ENCODE results near the gene NGFR. TPM values are rescaled to one million over a fixed set of nuclear protein-coding genes. Genes with fewer than 3 reads are reported as not detected.

NGFR gene
- total and polyA plus RNA-seq, 12 donors, result 1.8 to 22.9 (median 4.7) TPM

DNA sequence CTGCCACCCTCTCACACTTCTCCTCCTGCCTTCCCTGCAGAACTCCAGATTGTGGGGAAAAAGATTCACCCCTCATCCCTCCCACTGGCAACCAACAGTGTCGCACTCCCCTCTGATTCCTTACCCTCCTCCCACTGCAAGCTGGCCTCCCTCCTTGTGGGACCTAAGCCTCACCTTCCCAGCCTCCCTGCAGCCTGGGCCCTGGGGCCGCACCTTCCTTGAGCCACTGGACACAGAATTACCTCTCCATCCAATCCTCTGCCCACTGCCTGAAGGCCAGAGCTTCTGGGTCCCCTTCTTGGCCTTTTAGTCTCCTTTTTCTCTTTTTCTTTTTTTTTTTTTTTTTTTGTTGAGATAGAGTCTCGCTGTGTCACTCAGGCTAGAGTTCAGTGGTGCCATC is 33.9 kb downstream of the NGFR start:
- intact Hi-C loops (cut with DNase I), result no loop called here
- H3K9me3 ChIP-seq, result no peaks in the 10 kb centered on the region
- TF ChIP-seq, protein P1, sequence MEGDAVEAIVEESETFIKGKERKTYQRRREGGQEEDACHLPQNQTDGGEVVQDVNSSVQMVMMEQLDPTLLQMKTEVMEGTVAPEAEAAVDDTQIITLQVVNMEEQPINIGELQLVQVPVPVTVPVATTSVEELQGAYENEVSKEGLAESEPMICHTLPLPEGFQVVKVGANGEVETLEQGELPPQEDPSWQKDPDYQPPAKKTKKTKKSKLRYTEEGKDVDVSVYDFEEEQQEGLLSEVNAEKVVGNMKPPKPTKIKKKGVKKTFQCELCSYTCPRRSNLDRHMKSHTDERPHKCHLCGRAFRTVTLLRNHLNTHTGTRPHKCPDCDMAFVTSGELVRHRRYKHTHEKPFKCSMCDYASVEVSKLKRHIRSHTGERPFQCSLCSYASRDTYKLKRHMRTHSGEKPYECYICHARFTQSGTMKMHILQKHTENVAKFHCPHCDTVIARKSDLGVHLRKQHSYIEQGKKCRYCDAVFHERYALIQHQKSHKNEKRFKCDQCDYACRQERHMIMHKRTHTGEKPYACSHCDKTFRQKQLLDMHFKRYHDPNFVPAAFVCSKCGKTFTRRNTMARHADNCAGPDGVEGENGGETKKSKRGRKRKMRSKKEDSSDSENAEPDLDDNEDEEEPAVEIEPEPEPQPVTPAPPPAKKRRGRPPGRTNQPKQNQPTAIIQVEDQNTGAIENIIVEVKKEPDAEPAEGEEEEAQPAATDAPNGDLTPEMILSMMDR (IDR thresholded peaks at IDR 0.05), result no peak
- DNase-seq (no peak), ATAC-seq (no peak)
- peaks cover 0 to 80% (median 19%) of the 10 kb centered on the region in 7 donors for H3K27me3 ChIP-seq
- H3K36me3 ChIP-seq, result no peaks in the 10 kb centered on the region
- 92 to 94% methylated on average over 3 of the region's 3 CpGs for WGBS, 2 donors
- H3K4me1 ChIP-seq, result peaks cover 0 to 6% (median 0%) of the 10 kb centered on the region in 9 donors
- no peak overlapping the region for H3K4me3 ChIP-seq
- no peak overlapping the region for H3K27ac ChIP-seq

DNA sequence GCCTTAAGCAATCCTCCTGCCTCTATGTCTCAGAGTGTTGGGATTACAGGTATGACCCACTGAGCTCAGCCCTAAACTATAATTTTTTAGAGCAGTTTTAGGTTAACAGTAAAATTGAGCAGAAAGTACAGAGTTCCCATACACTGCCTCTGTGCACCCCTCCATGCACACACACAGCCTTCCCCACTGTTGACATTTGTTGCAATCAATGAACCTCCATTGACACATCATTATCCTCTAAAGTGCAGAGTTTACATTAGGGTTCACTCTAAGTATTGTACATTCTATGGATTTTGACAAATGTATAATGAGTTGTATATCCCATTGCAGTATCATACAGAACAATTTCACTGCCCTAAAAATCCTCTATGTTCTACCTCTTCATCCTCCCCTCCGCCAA is 35.0 kb downstream of the NGFR start:
- TF ChIP-seq, protein P1 (IDR thresholded peaks at IDR 0.05), result no peak
- no peak overlapping the region for H3K27ac ChIP-seq
- intact Hi-C loops (cut with DNase I), result no loop called here
- H3K36me3 ChIP-seq, result no peaks in the 10 kb centered on the region
- no peak overlapping the region for H3K4me3 ChIP-seq
- H3K4me1 ChIP-seq, result peaks cover 0 to 6% (median 0%) of the 10 kb centered on the region in 9 donors
- WGBS, 2 donors, result 92 to 100% methylated on average over 1 of the region's 1 CpG
- H3K27me3 ChIP-seq, result peaks cover 0 to 77% (median 20%) of the 10 kb centered on the region in 7 donors
- DNase-seq (no peak), ATAC-seq (no peak)
- no peaks in the 10 kb centered on the region for H3K9me3 ChIP-seq

DNA sequence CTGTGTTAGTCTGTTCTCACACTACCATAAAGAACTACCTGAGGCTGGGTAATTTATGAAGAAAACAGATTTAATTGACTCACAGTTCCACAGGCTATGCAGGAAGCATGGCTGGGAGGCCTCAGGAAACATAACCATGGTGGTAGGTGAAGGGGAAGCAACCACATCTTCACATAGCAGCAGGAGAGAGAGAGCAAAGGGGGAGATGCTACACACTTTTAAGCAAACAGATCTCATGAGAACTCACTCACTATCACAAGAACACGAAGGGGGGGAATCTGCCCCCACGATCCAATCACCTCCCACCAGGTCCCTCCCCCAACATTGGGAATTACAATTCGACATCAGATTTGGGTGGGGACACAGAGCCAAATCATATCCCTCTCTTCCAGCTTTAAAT is 48.8 kb downstream of the NGFR start:
- Histone ChIP-seq H3K4me3 (no peak overlapping the region), H3K9me3 (peaks cover 0 to 19% (median 3%) of the 10 kb centered on the region in 11 donors), H3K4me1 (peaks cover 0 to 23% (median 0%) of the 10 kb centered on the region in 9 donors), H3K27me3 (peaks cover 0 to 18% (median 0%) of the 10 kb centered on the region in 7 donors), H3K27ac (no peak overlapping the region), H3K36me3 (no peaks in the 10 kb centered on the region)
- DNase-seq (no peak), ATAC-seq (no peak)
- intact Hi-C loops (cut with DNase I), result no loop called here
- TF ChIP-seq, protein P1 (IDR thresholded peaks at IDR 0.05), result no peak
- WGBS, 2 donors, result 71 to 88% methylated on average over 3 of the region's 3 CpGs

DNA sequence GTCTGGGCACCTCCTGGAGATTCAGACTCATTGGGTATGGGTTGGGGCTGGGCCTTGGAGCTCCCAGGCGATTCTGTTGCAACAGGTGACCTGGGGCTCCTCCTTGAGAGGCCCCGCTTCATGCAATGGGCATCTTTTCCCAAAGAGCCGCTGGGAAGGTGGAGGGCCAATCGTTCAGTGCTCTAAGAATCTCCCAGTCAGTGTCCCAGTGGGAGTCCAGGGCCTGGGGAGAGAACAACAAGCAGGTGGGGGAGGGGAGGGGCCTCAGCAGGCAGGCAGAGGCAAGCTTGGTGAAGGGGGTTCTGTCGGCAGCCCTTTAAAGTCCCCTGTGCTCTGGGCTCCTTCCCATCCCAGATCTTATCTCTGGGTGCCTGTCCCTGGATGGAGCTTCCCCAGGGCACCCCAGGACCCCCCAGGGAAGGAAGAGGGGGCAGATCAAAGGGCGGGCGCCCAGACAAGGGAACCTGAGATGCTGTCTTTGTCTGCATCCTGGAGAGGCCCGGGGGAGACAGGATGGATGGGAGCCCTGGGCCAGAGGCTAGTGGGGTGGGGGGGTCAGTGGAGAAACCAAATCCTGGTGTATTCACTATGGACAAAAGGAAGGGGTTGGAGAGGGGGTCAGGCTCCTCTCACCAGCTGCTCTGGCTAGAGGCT is 50.0 kb downstream of the NGFR start:
- no peak overlapping the region for H3K4me3 ChIP-seq
- TF ChIP-seq, protein P1 (IDR thresholded peaks at IDR 0.05), result no peak
- DNase-seq (no peak), ATAC-seq (no peak)
- peaks cover 0 to 19% (median 3%) of the 10 kb centered on the region in 11 donors for H3K9me3 ChIP-seq
- peaks cover 0 to 23% (median 0%) of the 10 kb centered on the region in 9 donors for H3K4me1 ChIP-seq
- 72 to 78% methylated on average over 8 of the region's 8 CpGs for WGBS, 2 donors
- H3K36me3 ChIP-seq, result no peaks in the 10 kb centered on the region
- intact Hi-C loops (cut with DNase I), result loop anchor here in 4 of 10 donors (5.0 kb wide), 2 partner anchors 48 to 108 kb away; partner anchors contain the start of gene NGFR (in 2 of the 4)
- peaks cover 0 to 18% (median 0%) of the 10 kb centered on the region in 7 donors for H3K27me3 ChIP-seq
- H3K27ac ChIP-seq, result no peak overlapping the region

Data from heart right ventricle (tissue), 16 donors.